GM03348 (cell line): ENCODE results near the gene ZSCAN12.

Experiments used
- DNase-seq: peaks from one replicate; pipeline ENCODE4 v3.0.0; 2012; ENCODE audit warnings: low spot score

Gene ZSCAN12

DNA sequence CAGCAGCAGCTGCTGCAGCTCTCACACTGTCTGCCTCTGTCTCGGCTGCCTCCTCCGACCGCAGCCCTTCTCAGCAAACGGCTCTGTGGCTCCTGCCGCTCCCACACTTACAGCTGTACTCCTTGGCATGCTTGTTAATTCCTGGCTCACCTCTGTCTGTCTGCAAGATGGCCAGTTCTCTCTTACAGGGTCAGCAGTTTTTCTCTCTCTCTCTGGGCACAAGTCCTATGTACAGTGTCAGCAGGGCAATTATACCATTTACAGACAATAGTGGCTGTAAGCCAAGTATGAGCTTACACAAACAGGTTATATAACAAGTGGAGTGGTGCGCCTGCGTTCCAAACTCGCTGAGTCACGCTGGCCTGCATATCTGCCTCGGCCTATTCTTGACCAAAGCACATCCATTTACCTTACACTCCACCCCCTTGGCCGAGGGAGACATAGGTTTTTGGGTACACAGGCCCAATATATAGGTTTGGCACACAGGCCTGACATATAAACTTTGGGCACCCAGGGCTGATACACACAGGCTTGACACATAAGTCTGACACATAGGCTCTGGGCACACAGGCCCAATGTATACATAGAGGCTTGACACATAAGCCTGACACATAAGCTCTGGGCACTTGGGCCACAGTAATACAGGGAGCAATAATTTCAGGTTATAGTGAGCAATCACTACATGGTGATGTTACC, 45.4 kb downstream of the ZSCAN12 start:
- DNase-seq, result no peak

DNA sequence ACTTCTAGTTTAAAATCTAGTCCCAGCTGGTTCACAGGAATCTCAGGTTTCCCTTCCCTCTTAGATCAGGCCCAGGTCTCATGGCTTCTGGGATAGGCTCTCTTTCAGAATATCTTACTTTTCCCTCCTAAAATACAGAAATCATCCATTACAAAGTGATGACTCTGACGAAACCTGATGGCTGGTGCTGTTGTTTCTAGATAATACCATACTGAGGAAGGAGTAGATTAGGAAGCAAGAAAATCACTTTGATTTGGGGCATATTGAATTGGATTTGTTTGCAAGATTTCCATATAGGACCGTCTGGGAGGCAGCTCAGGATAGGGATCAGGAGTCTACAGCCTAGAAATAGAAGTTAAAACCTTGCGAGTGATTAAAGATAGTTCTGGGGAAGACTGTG, 46.2 kb downstream of the ZSCAN12 start:
- DNase-seq, result no peak

DNA sequence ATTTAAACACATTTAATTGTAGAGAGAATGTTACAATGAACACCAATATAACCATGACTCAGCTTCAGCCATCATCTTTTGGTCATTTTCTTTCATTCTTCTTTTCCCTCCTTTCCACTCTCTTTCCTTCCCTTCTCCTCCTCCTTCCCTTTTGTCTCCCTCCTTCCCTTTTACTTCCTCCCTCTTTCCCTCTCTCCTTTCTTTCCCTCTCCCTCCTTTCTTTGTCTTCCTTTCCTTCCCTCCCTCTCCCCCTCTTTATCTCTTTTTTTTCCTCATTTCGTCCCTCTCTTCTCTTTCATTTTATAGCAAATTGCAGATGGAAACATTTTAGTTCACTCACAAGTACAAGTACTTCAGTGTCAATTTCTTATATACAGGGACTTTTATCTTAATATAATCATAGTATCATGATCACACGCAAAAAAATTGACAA, 48.0 kb downstream of the ZSCAN12 start:
- DNase-seq, result no peak

DNA sequence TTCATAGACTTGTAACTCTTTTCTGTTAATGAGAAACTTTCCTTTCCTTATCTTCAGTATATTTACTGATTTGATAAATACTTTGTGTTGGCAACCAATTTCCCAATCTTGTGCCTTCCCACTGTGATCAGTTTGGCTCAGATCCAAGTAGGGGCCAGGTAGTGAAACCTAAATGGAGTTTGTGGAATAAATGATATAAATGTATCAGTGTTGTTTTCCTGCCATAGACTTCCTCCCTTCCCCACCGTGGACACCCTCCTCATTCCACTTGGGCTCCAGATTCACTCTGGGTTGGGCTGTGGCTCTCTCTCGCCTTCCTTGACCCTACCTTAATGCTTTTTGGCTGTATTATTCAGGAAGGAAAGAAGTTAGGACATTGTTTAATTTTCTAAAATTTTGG, 48.5 kb downstream of the ZSCAN12 start:
- no peak for DNase-seq

DNA sequence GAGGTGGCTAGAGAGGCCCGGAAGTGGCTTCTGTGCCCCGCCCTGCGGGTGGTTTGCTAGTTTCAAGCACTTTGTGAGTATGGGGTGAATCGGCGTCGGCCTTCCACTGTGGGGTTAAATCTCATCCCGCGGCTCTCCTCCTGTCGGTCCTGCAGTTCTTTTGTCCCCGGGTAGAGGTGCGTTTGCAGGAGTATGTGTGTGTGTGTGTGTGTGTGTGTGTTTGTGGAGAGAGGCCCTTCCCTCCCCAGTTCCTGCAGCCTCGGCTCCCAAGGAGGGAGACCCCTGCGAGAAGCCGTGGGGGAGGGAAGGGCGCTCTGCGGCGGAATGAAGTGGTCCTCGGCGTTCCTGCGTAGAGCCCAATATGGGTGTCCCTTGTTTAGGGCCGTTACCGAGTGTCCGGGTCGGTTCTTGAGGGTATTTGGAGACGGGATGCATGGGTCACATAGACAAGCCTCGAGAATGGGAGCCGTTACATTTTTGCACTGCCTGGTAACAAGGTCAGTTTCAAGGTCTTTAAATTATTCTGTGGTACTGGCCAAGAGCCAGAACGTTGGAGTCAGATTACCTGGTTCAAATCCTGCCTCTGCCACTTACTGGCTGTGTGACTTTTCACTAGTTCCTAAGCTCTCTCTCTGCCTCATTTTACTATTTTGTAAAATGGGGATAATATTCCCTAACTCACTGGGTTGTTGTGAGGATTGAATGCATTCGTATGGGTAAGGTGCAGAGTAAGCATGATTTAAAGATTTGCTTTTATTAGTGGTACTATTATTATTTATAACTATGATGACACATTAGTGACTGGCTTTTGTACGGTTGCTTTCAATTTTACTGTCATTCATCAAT, 49.4 kb downstream of the ZSCAN12 start, which contains the start of gene ZKSCAN3:
Gene ZKSCAN3, plus strand, starts transcription at position 56 of the 846 bp plus-strand sequence. CDS start 9,640 bp downstream, outside the sequence.
- peak; percentile 89 for DNase-seq

DNA sequence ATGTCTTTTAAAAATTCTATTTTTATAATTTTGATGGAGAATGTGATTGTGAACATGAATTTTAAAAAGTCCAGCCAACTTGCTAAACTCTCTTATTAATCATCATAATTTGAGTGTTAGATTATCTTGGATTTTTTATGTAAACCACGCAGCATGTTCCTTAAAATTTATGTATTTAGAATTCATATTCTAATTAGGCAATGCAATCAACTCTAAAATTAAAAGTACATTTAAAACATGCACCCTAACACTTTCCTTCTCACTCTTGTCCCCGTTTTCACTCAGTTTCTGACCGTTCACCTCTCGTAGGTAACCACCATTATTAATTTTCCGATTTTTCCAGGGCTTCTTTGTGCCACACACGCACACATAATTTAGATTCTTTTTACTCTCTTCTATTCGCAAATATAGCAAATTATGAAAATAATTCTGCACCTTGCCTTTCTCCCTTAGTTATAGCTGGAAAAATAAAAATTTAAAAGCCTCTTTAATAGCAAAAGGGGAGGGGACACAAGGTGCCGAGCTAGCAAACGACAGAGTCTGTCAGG, 50.1 kb downstream of the ZSCAN12 start:
- no peak for DNase-seq

DNA sequence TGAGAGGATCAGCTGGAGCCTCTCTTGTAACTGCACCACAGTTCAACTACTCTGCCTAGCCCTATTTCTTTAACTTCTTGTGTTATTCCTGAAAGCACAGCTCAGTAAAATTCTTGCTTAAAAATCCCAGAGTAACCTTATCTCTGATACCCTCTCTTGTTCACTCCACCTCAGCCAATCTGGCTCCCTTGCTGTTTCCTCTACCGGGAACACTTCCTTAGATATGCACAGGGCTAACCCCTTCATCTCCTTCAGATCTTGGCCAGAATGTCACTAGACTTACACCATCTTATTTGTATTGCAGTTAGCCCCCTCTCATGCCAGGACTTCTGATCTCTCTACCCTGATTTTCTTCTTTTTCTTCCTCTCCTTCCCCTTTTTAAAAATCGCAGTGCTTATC, 52.4 kb downstream of the ZSCAN12 start:
- DNase-seq, result no peak

DNA sequence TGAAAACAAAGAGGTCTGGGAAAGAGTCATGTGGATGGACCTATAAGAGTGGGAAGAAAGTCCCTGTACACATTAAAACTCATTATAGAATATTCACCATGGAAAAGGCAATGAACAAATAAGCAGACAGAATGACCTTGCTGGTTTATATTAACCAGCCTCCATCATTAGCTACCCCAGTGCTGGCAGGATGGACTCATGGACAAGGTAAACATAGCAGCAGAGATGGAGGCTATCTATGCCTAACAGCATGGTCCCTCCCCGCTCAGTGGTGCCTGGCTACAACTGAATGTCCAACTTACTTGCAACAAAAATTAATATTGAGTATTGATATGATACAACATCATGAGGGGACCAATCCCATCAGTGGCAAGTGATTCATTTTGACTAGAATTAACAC, 54.3 kb downstream of the ZSCAN12 start:
- no peak for DNase-seq

DNA sequence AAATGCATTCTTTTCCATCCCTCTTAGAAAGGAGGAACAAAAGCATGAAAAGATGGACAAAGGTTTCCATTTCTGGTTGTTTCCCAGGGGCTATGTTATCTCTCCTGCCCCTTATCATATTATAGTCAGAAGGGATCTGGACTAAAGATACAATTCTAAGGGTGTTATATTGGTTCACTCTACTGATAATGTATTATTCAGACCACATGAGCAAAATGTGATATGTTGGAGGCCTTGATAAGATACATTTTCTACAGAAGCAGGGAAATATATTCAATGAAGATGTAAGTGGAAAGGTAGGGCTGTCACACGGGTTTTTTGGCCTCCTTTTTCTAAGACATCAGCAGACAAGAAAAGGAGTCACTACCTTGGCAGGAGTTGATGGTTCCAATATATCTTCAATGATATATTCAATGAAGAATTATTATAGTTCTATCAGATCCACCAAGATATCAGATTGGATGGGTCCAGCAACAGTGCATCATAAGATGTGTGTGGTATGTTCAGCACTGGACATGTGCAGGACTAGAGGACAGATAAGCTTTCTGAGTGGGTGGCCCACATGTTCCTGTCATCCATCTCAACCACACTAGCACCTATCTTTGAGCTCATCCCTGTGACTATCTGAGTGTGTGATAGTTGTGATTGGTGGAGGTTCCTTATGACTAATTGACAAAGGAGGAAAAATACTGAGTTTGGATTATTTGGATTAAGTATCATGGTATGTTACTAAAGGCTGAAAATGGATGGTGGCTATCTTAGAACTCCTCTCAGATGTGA, 55.5 kb downstream of the ZSCAN12 start:
- DNase-seq, result no peak

DNA sequence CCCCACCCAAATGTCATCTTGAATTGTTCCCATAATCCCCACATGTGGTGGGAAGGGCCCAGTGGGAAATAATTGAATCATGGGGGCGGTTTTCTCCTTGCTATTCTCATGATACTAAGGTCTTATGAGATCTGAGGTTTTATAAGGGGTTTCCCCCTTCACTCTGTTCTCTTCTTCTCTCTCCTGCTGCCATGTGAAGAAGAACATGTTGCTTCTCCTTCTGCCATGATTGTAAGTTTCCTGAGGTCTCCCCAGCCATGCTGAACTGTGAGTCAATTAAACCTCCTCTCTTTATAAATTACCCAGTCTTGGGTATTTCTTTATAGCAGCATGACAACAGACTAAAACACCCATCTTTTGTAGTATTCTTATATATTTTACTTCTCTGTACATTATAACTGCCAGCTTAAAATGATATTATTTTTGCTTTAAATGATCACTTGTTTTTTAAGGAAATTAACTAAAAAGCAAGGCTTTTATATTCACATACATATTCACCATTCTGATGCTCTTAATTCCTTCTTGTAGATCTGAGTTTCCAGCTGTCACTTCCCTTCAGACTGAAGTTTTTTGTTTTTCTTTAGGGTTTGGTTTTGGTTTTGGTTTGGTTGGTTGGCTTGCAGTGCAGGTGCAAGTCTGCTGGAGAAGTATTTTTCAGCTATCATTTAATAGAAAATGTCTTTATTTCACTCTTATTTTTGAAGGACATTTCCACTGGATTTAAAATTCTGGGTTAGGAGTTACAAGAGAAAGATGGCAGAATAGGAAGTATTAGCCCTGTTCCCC, 59.0 kb downstream of the ZSCAN12 start:
- DNase-seq, result no peak

DNA sequence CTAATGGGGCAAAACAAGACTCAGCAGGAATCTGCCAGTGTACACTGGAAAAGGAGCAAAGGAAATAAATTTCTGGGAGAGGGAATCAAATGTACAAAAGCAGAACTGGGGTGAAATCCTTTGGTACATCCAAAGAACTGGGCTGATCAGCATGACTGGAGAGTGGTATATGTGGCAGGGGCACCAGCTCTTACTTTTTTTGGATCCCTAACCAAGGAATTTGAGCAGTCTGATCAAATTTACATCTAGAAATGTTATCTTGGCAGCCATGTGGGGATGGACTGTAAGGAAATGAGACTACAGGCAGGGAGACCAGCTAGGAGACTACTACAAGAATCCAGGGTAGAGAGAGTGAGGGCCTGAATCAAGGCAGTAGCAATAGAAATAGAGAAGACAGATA, 62.4 kb downstream of the ZSCAN12 start:
- DNase-seq, result no peak

DNA sequence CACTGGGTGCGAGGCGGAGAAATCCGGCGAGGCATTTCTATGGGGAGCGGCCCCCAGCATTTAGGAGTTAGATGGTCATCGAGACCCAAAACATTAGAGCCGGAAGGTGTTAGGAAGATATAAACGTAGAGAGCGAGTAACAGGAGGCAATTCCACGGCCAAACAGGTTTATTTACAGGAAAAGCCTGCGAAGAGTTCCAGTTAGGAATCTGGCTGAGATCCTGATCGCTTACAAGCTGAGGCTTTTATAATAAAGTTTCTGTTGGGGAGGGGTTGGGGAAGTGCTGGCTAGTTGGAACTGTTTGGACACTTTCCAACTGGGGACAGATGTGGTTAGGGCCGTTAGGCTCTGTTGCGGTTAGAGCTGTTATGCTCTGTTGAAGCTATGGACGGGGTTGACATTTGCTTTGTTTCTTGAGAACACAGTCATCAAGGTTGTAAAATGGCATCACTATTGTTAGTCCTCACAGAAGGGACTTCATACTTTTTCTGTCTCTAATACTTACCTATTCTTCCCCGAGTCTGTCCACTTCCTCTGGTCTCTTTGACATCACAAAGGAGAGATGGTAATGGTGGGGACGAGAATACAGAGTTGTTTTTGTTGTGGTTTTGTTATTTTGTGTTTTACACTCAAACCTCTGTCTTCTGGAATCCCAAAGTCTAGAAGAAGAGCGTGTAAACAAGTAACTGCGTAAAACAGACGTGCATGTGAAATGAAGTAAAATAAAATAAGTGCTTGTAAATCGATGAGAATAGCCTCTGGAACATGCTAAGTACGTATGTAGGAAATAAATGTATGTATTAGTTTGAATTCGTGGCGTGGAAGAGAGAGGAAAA, 63.0 kb downstream of the ZSCAN12 start:
- no peak for DNase-seq

DNA sequence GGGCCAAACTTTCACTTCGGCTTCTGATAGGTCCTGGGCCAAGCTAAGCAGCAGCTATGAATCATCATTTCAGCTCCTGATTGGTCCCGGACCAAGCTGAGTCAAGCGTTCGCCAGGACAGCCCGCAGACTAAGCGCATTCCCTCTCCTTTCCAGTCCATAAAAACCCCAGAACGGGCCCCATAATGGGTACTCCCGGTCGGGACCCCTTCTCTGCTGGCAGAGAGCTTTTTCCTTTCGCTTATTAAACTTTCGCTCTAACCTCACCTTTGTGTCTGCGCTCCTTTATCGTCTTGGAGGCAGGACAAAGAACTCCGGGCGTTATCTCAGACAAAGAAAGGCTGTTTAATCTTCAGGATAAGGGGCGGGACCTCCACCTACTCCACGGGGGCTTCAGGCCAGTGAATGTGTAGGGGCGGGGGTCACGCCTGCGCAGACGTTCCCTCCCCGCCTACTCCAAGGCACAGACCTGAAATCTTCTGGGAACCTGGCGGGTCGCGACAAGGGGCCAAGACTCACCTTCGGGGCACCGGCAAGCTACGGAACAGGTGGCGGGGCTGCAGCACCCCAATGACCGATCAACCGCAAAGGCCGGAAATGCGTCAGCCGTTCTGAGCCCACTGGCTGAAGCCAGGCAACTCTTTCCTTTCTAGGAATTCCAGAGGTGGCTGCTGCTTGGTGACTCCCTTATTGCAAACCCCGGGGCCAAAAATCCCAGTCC, 63.8 kb downstream of the ZSCAN12 start, which contains the start of gene ZSCAN31:
Gene ZSCAN31, minus strand, starts transcription at position 585 of the 720 bp plus-strand sequence. CDS start 6,465 bp downstream, outside the sequence.
- DNase-seq, result peak; percentile 92

DNA sequence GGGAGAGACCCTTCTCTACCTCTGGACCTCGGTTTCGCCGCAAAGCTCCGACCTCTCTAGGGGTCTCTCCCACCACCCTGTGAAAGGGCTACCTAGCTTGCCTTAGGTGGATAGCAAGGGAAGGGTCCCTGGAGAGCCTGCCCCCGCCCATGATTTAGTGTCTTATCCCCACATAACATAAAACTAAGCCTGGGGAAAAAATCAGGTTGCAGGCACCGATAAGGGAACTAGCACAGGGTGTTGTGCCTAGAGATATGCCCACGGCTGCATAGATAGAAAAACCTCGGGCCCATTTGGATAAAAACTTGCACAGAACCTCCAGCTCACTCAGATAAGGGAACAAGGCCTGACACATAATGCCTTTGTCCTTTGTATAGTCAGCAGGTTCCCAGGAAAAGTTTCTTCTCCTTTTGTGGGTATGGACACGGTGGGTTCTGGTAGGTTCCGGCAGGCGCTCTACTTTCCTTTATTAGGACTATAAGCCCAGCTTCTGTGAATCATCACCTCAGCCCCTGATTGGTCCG, 64.4 kb downstream of the ZSCAN12 start:
- DNase-seq, result no peak

DNA sequence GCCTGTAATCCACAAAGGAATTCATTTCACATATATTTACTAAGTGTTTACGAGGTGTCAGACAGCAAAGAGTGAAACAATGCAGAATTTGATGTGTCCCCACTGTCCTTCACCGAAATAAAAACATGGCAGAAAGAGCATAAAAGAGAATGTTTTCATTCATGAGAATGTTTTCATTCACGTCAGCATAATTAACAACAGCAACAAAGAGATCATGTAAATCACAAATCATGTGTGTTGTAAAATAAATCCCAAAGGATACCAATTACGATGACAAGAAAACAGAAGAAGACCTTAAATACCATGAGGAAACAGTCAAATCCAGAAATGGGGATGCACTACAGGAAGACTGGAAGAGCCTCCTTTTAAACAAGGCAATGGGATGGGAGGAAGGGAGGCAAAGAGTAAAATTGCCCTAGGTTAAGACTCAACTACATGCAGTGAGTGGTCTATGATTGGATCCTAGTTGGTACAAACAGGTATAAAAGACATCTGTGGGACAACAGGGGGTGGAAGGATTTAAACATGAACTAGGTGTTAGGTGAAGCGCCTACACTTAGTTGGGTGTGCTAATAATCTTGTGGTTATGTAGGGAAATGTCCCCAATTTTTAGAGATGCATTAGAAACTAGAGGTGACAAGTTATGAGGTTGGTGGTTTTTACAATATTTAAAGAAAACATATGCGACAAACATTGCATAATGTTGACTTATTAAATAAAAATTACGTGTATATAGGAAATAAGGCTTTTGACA, 65.1 kb downstream of the ZSCAN12 start:
- DNase-seq, result no peak

DNA sequence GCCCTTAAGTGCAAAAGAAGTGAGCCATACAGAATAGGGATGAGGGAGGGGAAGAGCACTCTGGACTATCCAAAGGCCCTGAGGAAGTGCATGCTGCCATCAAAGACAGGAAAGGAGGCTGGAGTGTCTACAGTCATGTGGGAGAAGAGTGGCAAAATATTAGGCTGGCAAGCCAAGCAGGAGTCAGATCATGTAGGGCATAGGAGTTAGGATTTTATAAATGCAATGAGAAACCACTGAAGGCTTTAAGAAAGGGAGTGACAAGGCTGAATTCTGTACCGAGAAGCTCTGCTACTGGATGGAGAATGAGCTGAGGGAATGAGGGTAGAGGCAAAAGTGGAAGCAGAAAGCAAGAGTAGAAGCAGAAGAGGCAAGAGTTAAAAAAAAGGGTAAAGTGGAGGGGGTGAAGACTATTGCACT, 65.9 kb downstream of the ZSCAN12 start:
- DNase-seq, result no peak

DNA sequence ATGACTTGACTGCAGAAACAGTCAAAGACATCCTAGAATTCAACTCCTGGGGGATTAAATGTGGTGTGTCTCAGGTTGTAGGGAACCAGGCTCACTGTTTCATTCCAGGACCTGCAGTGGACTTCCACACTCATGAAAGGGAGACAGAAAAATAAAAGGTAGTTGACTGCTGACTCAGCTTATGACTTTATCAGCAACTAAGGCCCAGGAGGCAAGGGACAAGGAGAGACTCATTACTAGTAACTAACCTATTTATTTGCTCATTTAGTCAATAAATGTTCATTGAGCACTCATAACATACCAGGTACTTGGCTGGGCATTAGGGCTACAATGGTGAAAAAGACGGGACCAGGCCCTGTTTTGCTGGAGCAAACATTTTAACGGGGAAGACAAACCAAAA, 66.5 kb downstream of the ZSCAN12 start:
- DNase-seq, result no peak

DNA sequence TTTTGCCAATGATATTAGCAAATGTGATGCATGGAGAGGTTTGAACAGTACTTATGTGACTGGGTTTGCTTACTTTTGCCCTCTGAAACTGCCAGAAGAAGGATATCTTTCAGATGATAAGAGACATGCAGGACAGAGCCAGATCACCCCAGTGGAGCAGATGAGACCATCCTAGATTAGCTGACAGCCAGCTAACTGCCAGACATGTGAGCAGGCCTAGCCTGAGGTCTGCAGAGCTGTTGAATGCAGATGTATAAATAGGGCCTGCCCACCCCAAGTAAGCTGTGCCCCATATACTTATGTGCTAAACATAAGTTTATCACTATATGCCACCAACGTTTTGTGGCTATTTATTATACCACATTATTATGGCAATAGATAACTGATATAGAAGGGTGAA, 69.5 kb downstream of the ZSCAN12 start:
- no peak for DNase-seq
